Pancreas (tissue), 10 donors: ENCODE results near the gene ATRNL1. TPM values are rescaled to one million over a fixed set of nuclear protein-coding genes. Genes with fewer than 3 reads are reported as not detected.

Source experiments
- ATAC-seq, 4 donors: fragments of 200-7000 bp; cut with Tn5 transposase; one replicate each; pipeline versions ENCODE4 v1.8.0 to v1.9.1; 2020; ENCODE audit warnings: mild to moderate bottlenecking in 4 of 4, moderate library complexity in 4 of 4
- DNase-seq, 6 donors: peaks; one replicate each; pipeline ENCODE4 v3.0.0-alpha.2; 2020
- FAIRE-seq: peaks from 2 replicates; lab custom pipeline; 2012; peaks lifted over from hg19 to GRCh38; lab: Jason Lieb, UNC
- H3K27ac ChIP-seq, 4 donors: fragments of 200-600 bp; sonication (generic); 1 replicate in 3 of 4; 2 replicates in 1 of 4; pipeline versions ENCODE4 v1.5.0 to v1.8.0; 2020
- H3K27me3 ChIP-seq, 4 donors: fragments of 200-600 bp; one replicate each; pipeline ENCODE4 v1.8.0; 2021
- H3K36me3 ChIP-seq, 3 donors: fragments of 200-600 bp; sonication (generic) in 1 of 3; one replicate each; pipeline versions ENCODE4 v1.5.0 to v1.8.0; 2020 to 2021
- H3K4me1 ChIP-seq, 3 donors: fragments of 200-600 bp; one replicate each; pipeline ENCODE4 v1.8.0; 2021
- H3K4me3 ChIP-seq, 4 donors: fragments of 200-600 bp; sonication (generic) in 2 of 4; one replicate each; pipeline versions ENCODE4 v1.5.0 to v1.8.0; 2020 to 2021
- H3K9me3 ChIP-seq, 4 donors: fragments of 200-600 bp; one replicate each; pipeline ENCODE4 v1.8.0; 2021
- CTCF ChIP-seq, 4 donors: fragments of 200-600 bp; sonication (generic) in 3 of 4; IDR thresholded peaks; one replicate each; pipeline versions ENCODE4 v1.5.0 to v1.8.0; 2021; ENCODE audit warnings: antibody characterized with exemption in 4 of 4
- WGBS, 2 donors: extraction: QIAGEN DNeasy Blood & Tissue Kit; methylation state at CpG; one replicate each; pipeline ENCODE4 v1.1.7; 2013; 5-methylcytosine and 5-hydroxymethylcytosine counted together
- intact Hi-C, 3 donors: fragments of 100-400 bp; cut with DNase I; formaldehyde crosslinking; loops; one replicate each; pipeline versions ENCODE4 v1.11.1 to v1.14.2; 2022
- polyA plus RNA-seq, 2 donors: library from polyadenylated mRNA; stranded (reverse); fragments of 200-250 nt; gene quantifications; one replicate each; pipeline ENCODE4 v1.2.3, GENCODE V29; 2013
- total RNA-seq, 6 donors: library from RNA; stranded (reverse); fragmentation: NEBNext Ultra II Directional in 4 of 6; extraction: Animal tissue kit (Norgen Biotek cat#: 25700) in 4 of 6; gene quantifications; one replicate each; pipeline versions ENCODE4 v1.2.1 to v1.2.4, GENCODE V29; 2021 to 2023
- donor health status: healthy with polysubstance abuse.
- donor health status: DM: no; HTN: no; CAD: no; lungs with moderate emphysema.
- donor health status: DM: no; HTN: no; CAD: no.
- donor health status: control.
- donor health status: control.
- donor health status: Bipolar disorder and iron deficiency.
- donor health status: DM: yes; HTN: yes; CAD: no.
- donor health status: DM: no; HTN: no; CAD: no.
- donor health status: DM: no; HTN: no; CAD: no.
- donor health status: DM: yes; HTN: yes; CAD: no.

ATRNL1 gene
- total and polyA plus RNA-seq, 8 donors: 0.91 to 5.7 (median 3.9) TPM

GRCh38 chr10:115649217-115649616 lies 556.1 kb downstream of the ATRNL1 start:
- intact Hi-C loops: no loop called here
- Histone ChIP-seq H3K9me3 (no peaks in the 10 kb centered on the region), H3K4me1 (no peaks in the 10 kb centered on the region), H3K27ac (no peak overlapping the region), H3K27me3 (no peaks in the 10 kb centered on the region), H3K4me3 (no peak overlapping the region), H3K36me3 (no peaks in the 10 kb centered on the region)
- FAIRE-seq (no peak), ATAC-seq (no peak), DNase-seq (no peak)
- no peak for TF ChIP-seq CTCF (IDR thresholded peaks at IDR 0.05)
- WGBS, 2 donors: 67 to 75% methylated on average over 3 of the region's 3 CpGs

- H3K36me3 ChIP-seq: no peaks in the 10 kb centered on the region
- H3K27ac ChIP-seq: no peak overlapping the region
- intact Hi-C loops: no loop called here
- no peak for TF ChIP-seq CTCF (IDR thresholded peaks at IDR 0.05)
- FAIRE-seq (no peak), DNase-seq (no peak), ATAC-seq (no peak)
- H3K4me3 ChIP-seq: no peak overlapping the region
- 56 to 61% methylated on average over 1 of the region's 1 CpG for WGBS, 2 donors
- H3K27me3 ChIP-seq: no peaks in the 10 kb centered on the region
- H3K4me1 ChIP-seq: no peaks in the 10 kb centered on the region
- no peaks in the 10 kb centered on the region for H3K9me3 ChIP-seq
Measured at GRCh38 chr10:115653473-115653872, 560.3 kb downstream of the ATRNL1 start.

- 90 to 92% methylated on average over 5 of the region's 5 CpGs for WGBS, 2 donors
- FAIRE-seq: no peak
- H3K27ac ChIP-seq: no peak overlapping the region
Measured at GRCh38 chr10:115654961-115655360, 561.8 kb downstream of the ATRNL1 start.

GRCh38 chr10:115657161-115657860 lies 564.1 kb downstream of the ATRNL1 start:
- no peak for FAIRE-seq

More at GRCh38 chr10:115654961-115655360, 561.8 kb downstream of the ATRNL1 start:
- Histone ChIP-seq H3K9me3 (no peaks in the 10 kb centered on the region), H3K4me1 (no peaks in the 10 kb centered on the region), H3K36me3 (no peaks in the 10 kb centered on the region), H3K4me3 (no peak overlapping the region), H3K27me3 (no peaks in the 10 kb centered on the region)
- intact Hi-C loops: no loop called here
- no peak for TF ChIP-seq CTCF (IDR thresholded peaks at IDR 0.05)
- DNase-seq (no peak), ATAC-seq (no peak)

More at GRCh38 chr10:115657161-115657860, 564.1 kb downstream of the ATRNL1 start:
- TF ChIP-seq CTCF (IDR thresholded peaks at IDR 0.05): no peak
- H3K27me3 ChIP-seq: no peaks in the 10 kb centered on the region
- H3K36me3 ChIP-seq: no peaks in the 10 kb centered on the region
- H3K27ac ChIP-seq: no peak overlapping the region
- WGBS, 2 donors: 80 to 86% methylated on average over 4 of the region's 4 CpGs
- H3K9me3 ChIP-seq: no peaks in the 10 kb centered on the region
- ATAC-seq: no peak
- intact Hi-C loops: no loop called here
- no peak overlapping the region for H3K4me3 ChIP-seq
- no peaks in the 10 kb centered on the region for H3K4me1 ChIP-seq
- no peak for DNase-seq
